Measurements from ENCODE around the gene PROC.
A peak's percentile ranks its signal among the peaks of the same experiment; 100 is the strongest.
"Not testable (repeated sequence)": the region's sequence is repeated elsewhere in the genome, so short reads cannot be mapped to it uniquely, and the experiment has no call there.

The PROC gene

GRCh38 chr2:127428057-127428814 is 10.0 kb downstream of the PROC start:
- DNase-seq, result no peak

- no peak for DNase-seq
These were observed 10.5 kb downstream of the PROC start for GRCh38 chr2:127428815-127429109.

- no peak for DNase-seq
These were observed 11.1 kb downstream of the PROC start for GRCh38 chr2:127429291-127429690.

GRCh38 chr2:127429844-127430425 is 11.7 kb downstream of the PROC start:
- no peak for DNase-seq

GRCh38 chr2:127431408-127432023 is 13.3 kb downstream of the PROC start:
- no peak for DNase-seq

- DNase-seq, result no peak
These were observed 16.3 kb downstream of the PROC start for GRCh38 chr2:127434515-127434914.

GRCh38 chr2:127437056-127437455 is 18.8 kb downstream of the PROC start:
- no peak for DNase-seq

- no peak for DNase-seq
These were observed 19.8 kb downstream of the PROC start for GRCh38 chr2:127437781-127438726.

GRCh38 chr2:127439343-127439742 is 21.1 kb downstream of the PROC start:
- DNase-seq, result no peak

- no peak for DNase-seq
These were observed 30.3 kb downstream of the PROC start for GRCh38 chr2:127448526-127448925.

- no peak for DNase-seq
These were observed 31.2 kb downstream of the PROC start for GRCh38 chr2:127449414-127449813.

- no peak for DNase-seq
These were observed 31.7 kb downstream of the PROC start for GRCh38 chr2:127449898-127450297.

- DNase-seq, result no peak
These were observed 33.8 kb downstream of the PROC start for GRCh38 chr2:127451981-127452380.

GRCh38 chr2:127452423-127452822 is 34.2 kb downstream of the PROC start:
- DNase-seq, result not testable (repeated sequence)

GRCh38 chr2:127453013-127453391 is 34.8 kb downstream of the PROC start:
- DNase-seq, result no peak

- peak in 3 of 4 experiments; percentile 27 to 35 (median 28) for DNase-seq
These were observed 35.4 kb downstream of the PROC start for GRCh38 chr2:127453392-127454171.

GRCh38 chr2:127454595-127455565 is 36.7 kb downstream of the PROC start:
- no peak for DNase-seq

GRCh38 chr2:127455566-127456493 is 37.6 kb downstream of the PROC start:
- no peak for DNase-seq

- no peak for DNase-seq
These were observed 38.7 kb downstream of the PROC start for GRCh38 chr2:127456960-127457359.

- DNase-seq, result no peak
These were observed 44.2 kb downstream of the PROC start for GRCh38 chr2:127462461-127462860.

Data from suppressor macrophage (primary cell).